ENCODE measurements around the gene HK3.

DNA sequence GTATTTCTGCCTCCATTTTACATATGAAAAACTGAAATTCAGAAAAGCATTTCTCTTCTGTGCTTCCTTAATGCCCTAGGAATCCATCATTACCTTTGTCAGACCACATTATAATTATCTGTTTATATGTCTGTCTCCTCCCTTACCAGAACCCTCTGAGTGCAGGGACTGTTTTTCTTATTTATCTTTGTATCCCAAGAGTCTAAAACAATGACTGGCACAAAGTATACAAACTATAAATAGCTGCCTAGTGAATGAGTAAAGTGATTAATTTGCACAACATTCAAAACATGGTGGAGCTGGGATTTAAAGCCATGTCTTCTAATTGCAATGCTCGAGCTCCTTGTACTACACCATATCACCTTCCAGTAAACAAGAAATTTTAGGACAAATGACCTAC is 49.3 kb upstream of the HK3 start:
- TF ChIP-seq, protein P1, sequence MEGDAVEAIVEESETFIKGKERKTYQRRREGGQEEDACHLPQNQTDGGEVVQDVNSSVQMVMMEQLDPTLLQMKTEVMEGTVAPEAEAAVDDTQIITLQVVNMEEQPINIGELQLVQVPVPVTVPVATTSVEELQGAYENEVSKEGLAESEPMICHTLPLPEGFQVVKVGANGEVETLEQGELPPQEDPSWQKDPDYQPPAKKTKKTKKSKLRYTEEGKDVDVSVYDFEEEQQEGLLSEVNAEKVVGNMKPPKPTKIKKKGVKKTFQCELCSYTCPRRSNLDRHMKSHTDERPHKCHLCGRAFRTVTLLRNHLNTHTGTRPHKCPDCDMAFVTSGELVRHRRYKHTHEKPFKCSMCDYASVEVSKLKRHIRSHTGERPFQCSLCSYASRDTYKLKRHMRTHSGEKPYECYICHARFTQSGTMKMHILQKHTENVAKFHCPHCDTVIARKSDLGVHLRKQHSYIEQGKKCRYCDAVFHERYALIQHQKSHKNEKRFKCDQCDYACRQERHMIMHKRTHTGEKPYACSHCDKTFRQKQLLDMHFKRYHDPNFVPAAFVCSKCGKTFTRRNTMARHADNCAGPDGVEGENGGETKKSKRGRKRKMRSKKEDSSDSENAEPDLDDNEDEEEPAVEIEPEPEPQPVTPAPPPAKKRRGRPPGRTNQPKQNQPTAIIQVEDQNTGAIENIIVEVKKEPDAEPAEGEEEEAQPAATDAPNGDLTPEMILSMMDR (IDR thresholded peaks at IDR 0.05; ENCODE audit: control extremely low read depth in 1 of 3, insufficient read depth in 1 of 3, low read depth in 1 of 3, low read length in 3 of 3): no peak
- TF ChIP-seq POLR2A (IDR thresholded peaks at IDR 0.05; ENCODE audit: control extremely low read depth in 1 of 2, low read depth in 2 of 2, low read length in 2 of 2): no peak
- TF ChIP-seq EZH2 (IDR thresholded peaks at IDR 0.05; ENCODE audit: low read depth, low read length, severe bottlenecking): no peak
- TF ChIP-seq POLR2AphosphoS5 (IDR thresholded peaks at IDR 0.05; ENCODE audit: low read depth, low read length): no peak
- TF ChIP-seq, protein P2, sequence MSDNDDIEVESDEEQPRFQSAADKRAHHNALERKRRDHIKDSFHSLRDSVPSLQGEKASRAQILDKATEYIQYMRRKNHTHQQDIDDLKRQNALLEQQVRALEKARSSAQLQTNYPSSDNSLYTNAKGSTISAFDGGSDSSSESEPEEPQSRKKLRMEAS (IDR thresholded peaks at IDR 0.05): no peak
- TF ChIP-seq PHF8 (conservative IDR thresholded peaks at IDR 0.05; ENCODE audit: low read depth, low read length): no peak
- no peak for TF ChIP-seq ZNF274 (IDR thresholded peaks at IDR 0.05; ENCODE audit: borderline replicate concordance, extremely low read depth, low read length)
- no peak for TF ChIP-seq RFX5 (IDR thresholded peaks at IDR 0.05; ENCODE audit: borderline replicate concordance, low read depth, low read length)
- TF ChIP-seq TEAD4 (IDR thresholded peaks at IDR 0.05; ENCODE audit: low read depth, low read length): no peak
- no peak for TF ChIP-seq JUN (IDR thresholded peaks at IDR 0.05; ENCODE audit: low read depth, low read length)
- no peak for TF ChIP-seq SP2 (IDR thresholded peaks at IDR 0.05; ENCODE audit: low read length)
- no peak for TF ChIP-seq RAD21 (IDR thresholded peaks at IDR 0.05 in 1 of 2, conservative IDR thresholded peaks at IDR 0.05 in 1 of 2; ENCODE audit: low read depth in 2 of 2, low read length in 2 of 2)

All from H1 (cell line).